Measurements from ENCODE around the gene PIPOX. TPM values are rescaled to one million over a fixed set of nuclear protein-coding genes. Genes with fewer than 3 reads are reported as not detected.

PIPOX gene
- total and polyA plus RNA-seq, 2 of the 13 experiments (the other 11 are each of a cell fraction or from before 2014, with no cell fraction given), result 87.3 to 154 TPM

- TF ChIP-seq RFX1 (IDR thresholded peaks at IDR 0.05) (no peak), JUN (CRISPR knock-in tag; IDR thresholded peaks at IDR 0.05) (no peak), ZFAT (CRISPR knock-in tag; conservative IDR thresholded peaks at IDR 0.05) (no peak), FOXA3 (CRISPR knock-in tag; IDR thresholded peaks at IDR 0.05) (peak; percentile 61), MAX (IDR thresholded peaks at IDR 0.05) (no peak), ZKSCAN5 (CRISPR knock-in tag; IDR thresholded peaks at IDR 0.05) (no peak), MED13 (CRISPR knock-in tag; IDR thresholded peaks at IDR 0.05) (0 out of 2 replicates have a peak, but pooled peaks have one; percentile 18), MAFG (CRISPR knock-in tag; IDR thresholded peaks at IDR 0.05) (no peak), ZSCAN12 (CRISPR knock-in tag; IDR thresholded peaks at IDR 0.05) (no peak), TCF7 (IDR thresholded peaks at IDR 0.05; ENCODE audit: low read depth) (peak; percentile 70), SOX6 (IDR thresholded peaks at IDR 0.05) (no peak), SOX6 (CRISPR knock-in tag; IDR thresholded peaks at IDR 0.05) (peak; percentile 52; the same call in 1 of the 2 replicates), NR2C2 (CRISPR knock-in tag; IDR thresholded peaks at IDR 0.05; ENCODE audit: borderline replicate concordance) (0 out of 2 replicates have a peak, but pooled peaks have one; percentile 32), KAT2B (IDR thresholded peaks at IDR 0.05; ENCODE audit: borderline replicate concordance, low read depth, low read length) (no peak), GZF1 (CRISPR knock-in tag; IDR thresholded peaks at IDR 0.05) (no peak), PHF21A (CRISPR knock-in tag; IDR thresholded peaks at IDR 0.05) (peak; percentile 43; the same call in 1 of the 2 replicates), ARID3A (IDR thresholded peaks at IDR 0.05; ENCODE audit: low read depth, low read length) (peak; percentile 27; the same call in 1 of the 2 replicates), SAP130 (CRISPR knock-in tag; IDR thresholded peaks at IDR 0.05; ENCODE audit: low read depth) (0 out of 2 replicates have a peak, but pooled peaks have one; percentile 21), NR2F2 (IDR thresholded peaks at IDR 0.05; ENCODE audit: borderline replicate concordance, low read depth) (peak; percentile 47; the same call in 1 of the 2 replicates), ZNF207 (IDR thresholded peaks at IDR 0.05; ENCODE audit: borderline replicate concordance) (no peak), ZNF362 (CRISPR knock-in tag; IDR thresholded peaks at IDR 0.05; ENCODE audit: borderline replicate concordance) (peak; percentile 91), ZNF777 (CRISPR knock-in tag; IDR thresholded peaks at IDR 0.05) (no peak), ZBTB21 (CRISPR knock-in tag; IDR thresholded peaks at IDR 0.05) (no peak), ZNF646 (CRISPR knock-in tag; IDR thresholded peaks at IDR 0.05) (no peak), HNF4A (CRISPR knock-in tag; IDR thresholded peaks at IDR 0.05) (peak; percentile 57)
These were observed 33.1 kb downstream of the PIPOX start (continued) for GRCh38 chr17:29076087-29076486.
